HEK293T (cell line): ENCODE results near the gene RET.

Experiments
- BHLHE40 ChIP-seq: fragments of 450-650 bp; IDR thresholded peaks from 2 replicates; pipeline ENCODE4 v1.6.1; 2016; ENCODE audit warnings: mild to moderate bottlenecking, moderate library complexity, borderline replicate concordance
- CTBP1 ChIP-seq: fragments of 450-650 bp; IDR thresholded peaks from 2 replicates; pipeline ENCODE4 v1.6.1; 2016; ENCODE audit warnings: borderline replicate concordance
- FOXA1 ChIP-seq: fragments of 450-650 bp; IDR thresholded peaks from 2 replicates; pipeline ENCODE4 v1.6.1; 2016; ENCODE audit warnings: mild to moderate bottlenecking
- FOXK2 ChIP-seq: fragments of 450-650 bp; IDR thresholded peaks from 2 replicates; pipeline ENCODE4 v1.6.1; 2016; ENCODE audit warnings: mild to moderate bottlenecking
- FOXM1 ChIP-seq: fragments of 450-650 bp; IDR thresholded peaks from 2 replicates; pipeline ENCODE4 v1.6.1; 2017; ENCODE audit warnings: mild to moderate bottlenecking, borderline replicate concordance
- HDGF ChIP-seq: fragments of 450-650 bp; IDR thresholded peaks from 2 replicates; pipeline ENCODE4 v1.6.1; 2017; ENCODE audit warnings: antibody characterized with exemption, borderline replicate concordance
- NFRKB ChIP-seq: fragments of 450-650 bp; IDR thresholded peaks from 2 replicates; pipeline ENCODE4 v1.6.1; 2016; ENCODE audit warnings: mild to moderate bottlenecking, moderate library complexity
- SP1 ChIP-seq: fragments of 450-650 bp; IDR thresholded peaks from 2 replicates; pipeline ENCODE4 v1.6.1; 2017
- SUZ12 ChIP-seq: fragments of 450-650 bp; IDR thresholded peaks from 2 replicates; pipeline ENCODE4 v1.6.1; 2016; ENCODE audit warnings: mild to moderate bottlenecking

DNA sequence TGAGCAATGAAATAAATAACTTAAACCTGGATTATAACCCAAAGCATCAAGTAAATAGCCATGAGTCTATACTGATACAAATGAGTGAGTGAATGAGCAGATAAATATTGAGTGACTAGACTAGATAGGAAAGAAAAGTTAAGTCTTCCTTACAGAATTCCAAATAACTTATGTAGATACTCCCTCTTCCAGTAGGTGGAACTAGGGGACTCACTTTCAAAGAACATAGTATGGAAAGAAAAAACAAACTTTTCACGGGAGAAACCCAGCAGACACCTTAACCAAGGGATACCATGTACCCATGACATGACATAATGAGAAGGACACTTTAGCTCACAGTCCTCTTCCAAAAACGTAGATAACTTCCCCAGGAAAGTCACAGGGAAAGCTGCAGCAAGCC is 93.6 kb downstream of the RET start:
- TF ChIP-seq FOXK2: no peak
- no peak for TF ChIP-seq CTBP1
- no peak for TF ChIP-seq SUZ12
- TF ChIP-seq FOXA1: no peak
- TF ChIP-seq SP1: no peak
- no peak for TF ChIP-seq FOXM1
- TF ChIP-seq HDGF: no peak
- TF ChIP-seq NFRKB: no peak
- no peak for TF ChIP-seq BHLHE40
